ENCODE data around the gene COL18A1.

DNA sequence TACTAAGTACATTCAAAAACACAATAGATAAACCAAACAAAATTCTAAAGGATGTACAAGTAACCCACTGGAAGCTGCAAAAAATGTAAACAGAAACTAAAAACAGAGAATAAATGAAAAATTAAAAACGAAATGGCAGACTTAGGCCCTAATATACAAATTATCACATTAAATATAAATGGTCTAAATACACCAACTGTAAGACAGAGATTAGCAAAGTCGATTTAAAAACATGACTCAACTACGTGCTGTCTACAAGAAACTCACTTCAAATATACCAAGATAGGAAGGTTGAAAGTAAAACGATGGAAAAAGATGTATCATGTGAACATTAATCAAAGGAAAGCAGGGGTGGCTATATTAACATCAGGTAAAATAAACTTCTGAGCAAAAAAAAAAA, 114.2 kb downstream of the COL18A1 start:
- TF ChIP-seq, protein P1, sequence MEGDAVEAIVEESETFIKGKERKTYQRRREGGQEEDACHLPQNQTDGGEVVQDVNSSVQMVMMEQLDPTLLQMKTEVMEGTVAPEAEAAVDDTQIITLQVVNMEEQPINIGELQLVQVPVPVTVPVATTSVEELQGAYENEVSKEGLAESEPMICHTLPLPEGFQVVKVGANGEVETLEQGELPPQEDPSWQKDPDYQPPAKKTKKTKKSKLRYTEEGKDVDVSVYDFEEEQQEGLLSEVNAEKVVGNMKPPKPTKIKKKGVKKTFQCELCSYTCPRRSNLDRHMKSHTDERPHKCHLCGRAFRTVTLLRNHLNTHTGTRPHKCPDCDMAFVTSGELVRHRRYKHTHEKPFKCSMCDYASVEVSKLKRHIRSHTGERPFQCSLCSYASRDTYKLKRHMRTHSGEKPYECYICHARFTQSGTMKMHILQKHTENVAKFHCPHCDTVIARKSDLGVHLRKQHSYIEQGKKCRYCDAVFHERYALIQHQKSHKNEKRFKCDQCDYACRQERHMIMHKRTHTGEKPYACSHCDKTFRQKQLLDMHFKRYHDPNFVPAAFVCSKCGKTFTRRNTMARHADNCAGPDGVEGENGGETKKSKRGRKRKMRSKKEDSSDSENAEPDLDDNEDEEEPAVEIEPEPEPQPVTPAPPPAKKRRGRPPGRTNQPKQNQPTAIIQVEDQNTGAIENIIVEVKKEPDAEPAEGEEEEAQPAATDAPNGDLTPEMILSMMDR (IDR thresholded peaks at IDR 0.05), result no peak
- TF ChIP-seq POLR2AphosphoS5 (IDR thresholded peaks at IDR 0.05), result no peak
- no peak for TF ChIP-seq POLR2A (IDR thresholded peaks at IDR 0.05)
